ENCODE results near the gene PKDREJ.

Gene PKDREJ

GRCh38 chr22:46250035-46250782 lies 12.9 kb downstream of the PKDREJ start, which contains the start of gene CDPF1:
Gene CDPF1, minus strand, starts transcription at chr22:46250293. Its CDS starts 2,009 bp downstream, at chr22:46248284.
- peaks cover 9% of the 10 kb centered on the region for H3K36me3 ChIP-seq (ENCODE audit: low read depth)
- H3K27ac ChIP-seq (ENCODE audit: poor library complexity, severe bottlenecking), result peak within 1 kb of the TSS; percentile 46
- H3K27me3 ChIP-seq (ENCODE audit: insufficient read depth, poor library complexity, severe bottlenecking), result no peaks in the 10 kb centered on the region
- H3K4me1 ChIP-seq (ENCODE audit: insufficient read depth, poor library complexity, severe bottlenecking), result peaks cover 15% of the 10 kb centered on the region
- H3K9me3 ChIP-seq (ENCODE audit: severe bottlenecking), result no peaks in the 10 kb centered on the region
- TF ChIP-seq CTCF (IDR thresholded peaks at IDR 0.05; ENCODE audit: poor library complexity, severe bottlenecking), result no peak
- DNase-seq (ENCODE audit: low spot score) (peak; percentile 86), ATAC-seq (ENCODE audit: low read depth) (peak; percentile 96)
- H3K4me3 ChIP-seq (ENCODE audit: severe bottlenecking), result peak within 1 kb of the TSS; percentile 60

DNA sequence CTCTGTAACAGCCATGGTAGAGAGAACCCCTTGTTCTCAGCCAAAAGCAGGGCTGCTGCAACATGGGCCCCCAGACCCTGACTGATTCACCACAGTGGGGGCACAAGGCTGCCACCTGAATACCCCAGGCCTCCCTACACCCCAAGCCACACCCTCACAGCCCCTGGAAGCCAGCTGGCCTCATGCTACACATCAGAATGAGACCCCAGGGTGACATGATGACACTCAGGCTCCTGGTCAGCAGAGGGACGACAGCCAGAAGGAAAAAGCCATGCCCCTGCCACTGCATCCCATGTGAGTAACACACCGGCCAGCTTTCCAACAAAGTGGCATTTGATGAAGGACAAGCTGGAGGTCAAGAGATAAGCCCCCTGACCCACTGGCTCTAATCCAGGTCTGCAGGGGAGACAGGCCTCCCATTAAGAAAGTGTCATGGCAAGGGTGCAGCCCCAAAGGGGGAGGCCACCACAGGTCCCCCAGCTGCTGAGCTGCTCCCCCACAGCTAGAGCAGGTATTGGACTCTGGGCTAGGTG lies 15.6 kb downstream of the PKDREJ start:
- ATAC-seq (ENCODE audit: low read depth), result no peak
- Histone ChIP-seq H3K27ac (ENCODE audit: poor library complexity, severe bottlenecking) (no peak overlapping the region), H3K4me3 (ENCODE audit: severe bottlenecking) (no peak overlapping the region)

GRCh38 chr22:46246178-46246577 lies 17.0 kb downstream of the PKDREJ start:
- H3K27ac ChIP-seq (ENCODE audit: poor library complexity, severe bottlenecking), result no peak overlapping the region
- no peak for ATAC-seq (ENCODE audit: low read depth)

More for the DNA sequence above, 15.6 kb downstream of the PKDREJ start:
- no peak for DNase-seq (ENCODE audit: low spot score)
- no peaks in the 10 kb centered on the region for H3K9me3 ChIP-seq (ENCODE audit: severe bottlenecking)
- H3K36me3 ChIP-seq (ENCODE audit: low read depth), result peaks cover 13% of the 10 kb centered on the region
- peaks cover 15% of the 10 kb centered on the region for H3K4me1 ChIP-seq (ENCODE audit: insufficient read depth, poor library complexity, severe bottlenecking)
- no peak for TF ChIP-seq CTCF (IDR thresholded peaks at IDR 0.05; ENCODE audit: poor library complexity, severe bottlenecking)
- H3K27me3 ChIP-seq (ENCODE audit: insufficient read depth, poor library complexity, severe bottlenecking), result no peaks in the 10 kb centered on the region

GRCh38 chr22:46245511-46245910 lies 17.6 kb downstream of the PKDREJ start:
- Histone ChIP-seq H3K4me1 (ENCODE audit: insufficient read depth, poor library complexity, severe bottlenecking) (no peaks in the 10 kb centered on the region), H3K36me3 (ENCODE audit: low read depth) (peaks cover 4% of the 10 kb centered on the region; the same call in 1 of the 2 replicates), H3K9me3 (ENCODE audit: severe bottlenecking) (no peaks in the 10 kb centered on the region), H3K27ac (ENCODE audit: poor library complexity, severe bottlenecking) (no peak overlapping the region), H3K4me3 (ENCODE audit: severe bottlenecking) (no peak overlapping the region), H3K27me3 (ENCODE audit: insufficient read depth, poor library complexity, severe bottlenecking) (no peaks in the 10 kb centered on the region)
- no peak for TF ChIP-seq CTCF (IDR thresholded peaks at IDR 0.05; ENCODE audit: poor library complexity, severe bottlenecking)
- no peak for DNase-seq (ENCODE audit: low spot score)
- no peak for ATAC-seq (ENCODE audit: low read depth)

More at GRCh38 chr22:46246178-46246577, 17.0 kb downstream of the PKDREJ start:
- no peak for DNase-seq (ENCODE audit: low spot score)
- Histone ChIP-seq H3K4me1 (ENCODE audit: insufficient read depth, poor library complexity, severe bottlenecking) (peaks cover 1% of the 10 kb centered on the region), H3K27me3 (ENCODE audit: insufficient read depth, poor library complexity, severe bottlenecking) (no peaks in the 10 kb centered on the region), H3K4me3 (ENCODE audit: severe bottlenecking) (no peak overlapping the region), H3K9me3 (ENCODE audit: severe bottlenecking) (no peaks in the 10 kb centered on the region), H3K36me3 (ENCODE audit: low read depth) (peaks cover 4% of the 10 kb centered on the region; the same call in 1 of the 2 replicates)
- no peak for TF ChIP-seq CTCF (IDR thresholded peaks at IDR 0.05; ENCODE audit: poor library complexity, severe bottlenecking)

DNA sequence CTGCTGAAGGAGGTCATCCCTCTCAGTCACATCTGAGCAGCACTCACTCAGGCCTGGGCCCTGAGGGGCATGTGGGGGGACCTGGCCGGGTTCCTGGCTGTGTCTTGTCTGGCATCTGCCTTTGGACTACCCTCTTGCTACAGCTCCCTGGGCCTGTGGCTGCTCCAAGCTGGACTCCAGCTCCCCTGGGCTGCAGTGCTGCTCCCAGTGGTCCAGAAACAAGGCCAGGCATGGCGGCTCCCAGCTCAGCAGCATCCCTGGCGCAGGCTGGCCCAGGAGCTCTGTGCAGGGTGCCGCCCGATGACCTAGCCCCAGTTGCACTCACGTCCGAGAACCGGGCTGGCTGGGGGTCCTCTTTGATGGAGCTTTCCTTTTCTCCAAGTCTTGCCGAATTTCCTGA lies 18.4 kb downstream of the PKDREJ start:
- no peak overlapping the region for H3K27ac ChIP-seq (ENCODE audit: poor library complexity, severe bottlenecking)
- peaks cover 4% of the 10 kb centered on the region; the same call in 1 of the 2 replicates for H3K36me3 ChIP-seq (ENCODE audit: low read depth)
- no peak for TF ChIP-seq CTCF (IDR thresholded peaks at IDR 0.05; ENCODE audit: poor library complexity, severe bottlenecking)
- H3K9me3 ChIP-seq (ENCODE audit: severe bottlenecking), result no peaks in the 10 kb centered on the region
- no peak overlapping the region for H3K4me3 ChIP-seq (ENCODE audit: severe bottlenecking)
- DNase-seq (ENCODE audit: low spot score), result no peak
- no peaks in the 10 kb centered on the region for H3K27me3 ChIP-seq (ENCODE audit: insufficient read depth, poor library complexity, severe bottlenecking)
- ATAC-seq (ENCODE audit: low read depth), result no peak; the same call in 2 of the 3 replicates
- H3K4me1 ChIP-seq (ENCODE audit: insufficient read depth, poor library complexity, severe bottlenecking), result no peaks in the 10 kb centered on the region

All from RWPE2 (cell line).